IMR-90 (cell line): ENCODE results near the gene KCNQ1. TPM values are rescaled to one million over a fixed set of nuclear protein-coding genes. Genes with fewer than 3 reads are reported as not detected.
A peak's percentile ranks its signal among the peaks of the same experiment; 100 is the strongest.

Source experiments
- ATAC-seq: fragments of 200-7000 bp; cut with Tn5 transposase; 2 replicates; pipeline ENCODE4 v1.9.1; 2020; ENCODE audit warnings: low read depth, mild to moderate bottlenecking, moderate library complexity
- BruUV-seq: library from RNA; stranded (reverse); fragments of 400-500 nt; replicated peaks from 2 replicates; lab custom pipeline; 2021; lab: Mats Ljungman, UMichigan
- CTCF ChIA-PET: fragments of 300-600 bp; formaldehyde crosslinking; extraction: SDS; loops from one replicate; lab custom pipeline; 2021; ENCODE audit warnings: antibody characterized with exemption; lab: Yijun Ruan, JAX
- POLR2A ChIA-PET: fragments of 300-600 bp; sonication (Branson Sonifier 250); formaldehyde crosslinking; loops from one replicate; lab custom pipeline; 2022; ENCODE audit warnings: antibody characterized with exemption; ENCODE audit not compliant: unreplicated experiment; lab: Charles Lee
- DNase-seq: peaks from one replicate; pipeline ENCODE4 v3.0.0; 2013
- H2AFZ ChIP-seq: replicated peaks from 2 replicates; pipeline ENCODE3; 2013; ENCODE audit warnings: low read length, mild to moderate bottlenecking; ENCODE audit not compliant: poor library complexity
- H2AK5ac ChIP-seq: 2 replicates; pipeline ENCODE4 v1.6.1; 2013; ENCODE audit warnings: low read depth, low read length, inconsistent platforms
- H2AK9ac ChIP-seq: replicated peaks from 2 replicates; pipeline ENCODE3; 2013; ENCODE audit warnings: mild to moderate bottlenecking, low read depth, low read length, moderate library complexity; ENCODE audit not compliant: poor library complexity
- H2BK120ac ChIP-seq: 2 replicates; pipeline ENCODE4 v1.6.1; 2013; ENCODE audit warnings: low read depth, low read length, inconsistent platforms
- H2BK15ac ChIP-seq: 3 replicates; pipeline ENCODE4 v1.6.1; 2013; ENCODE audit warnings: low read depth, low read length, inconsistent platforms
- H2BK20ac ChIP-seq: 2 replicates; pipeline ENCODE4 v1.6.1; 2013; ENCODE audit warnings: low read depth, mild to moderate bottlenecking, inconsistent platforms, low read length, moderate library complexity
- H2BK5ac ChIP-seq: 2 replicates; pipeline ENCODE4 v1.6.1; 2013; ENCODE audit warnings: mild to moderate bottlenecking, low read depth, low read length, inconsistent platforms; ENCODE audit not compliant: poor library complexity, severe bottlenecking
- H3K14ac ChIP-seq: replicated peaks from 2 replicates; pipeline ENCODE4 v1.6.1; 2013; ENCODE audit warnings: low read depth, low read length, inconsistent platforms
- H3K18ac ChIP-seq: 2 replicates; pipeline ENCODE4 v1.6.1; 2013; ENCODE audit warnings: low read depth, low read length, control low read depth
- H3K23ac ChIP-seq: 2 replicates; pipeline ENCODE4 v1.6.1; 2013; ENCODE audit warnings: low read depth, low read length, inconsistent platforms
- H3K27ac ChIP-seq: 2 replicates; pipeline ENCODE4 v1.5.1; 2013; ENCODE audit warnings: mild to moderate bottlenecking, control low read depth, low read length; ENCODE audit not compliant: insufficient read depth
- H3K27me3 ChIP-seq: 2 replicates; pipeline ENCODE4 v1.6.1; 2013; ENCODE audit warnings: low read length; ENCODE audit not compliant: control insufficient read depth, insufficient read depth
- H3K36me3 ChIP-seq: 2 replicates; pipeline ENCODE4 v1.6.1; 2013; ENCODE audit warnings: low read length, mixed read lengths; ENCODE audit not compliant: control insufficient read depth, insufficient read depth
- H3K4ac ChIP-seq: 2 replicates; pipeline ENCODE4 v1.6.1; 2013; ENCODE audit warnings: low read depth, low read length, inconsistent platforms
- H3K4me1 ChIP-seq: 2 replicates; pipeline ENCODE4 v1.6.1; 2013; ENCODE audit warnings: low read length, mixed read lengths; ENCODE audit not compliant: control insufficient read depth, insufficient read depth
- H3K4me2 ChIP-seq: 2 replicates; pipeline ENCODE4 v1.6.1; 2013; ENCODE audit warnings: low read depth, mild to moderate bottlenecking, control low read depth, low read length, moderate library complexity
- H3K4me3 ChIP-seq: 2 replicates; pipeline ENCODE4 v1.5.1; 2013; ENCODE audit warnings: low read depth, mild to moderate bottlenecking, control low read depth, low read length, moderate library complexity; ENCODE audit not compliant: insufficient read depth
- H3K56ac ChIP-seq: 2 replicates; pipeline ENCODE4 v1.6.1; 2013; ENCODE audit warnings: low read length, inconsistent platforms; ENCODE audit not compliant: insufficient read depth; ENCODE audit errors: extremely low read depth
- H3K79me1 ChIP-seq, 2 experiments: 2 replicates each; pipeline ENCODE4 v1.6.1; 2013; ENCODE audit warnings: low read length in 2 of 2, inconsistent platforms in 1 of 2, low read depth in 1 of 2
- H3K9ac ChIP-seq: 2 replicates; pipeline ENCODE4 v1.6.1; 2013; ENCODE audit warnings: low read depth, low read length, control low read depth
- H3K9me1 ChIP-seq: 2 replicates; pipeline ENCODE4 v1.6.1; 2013; ENCODE audit warnings: low read length, inconsistent platforms; ENCODE audit not compliant: insufficient read depth
- H3K9me3 ChIP-seq: 2 replicates; pipeline ENCODE4 v1.6.1; 2013; ENCODE audit warnings: low read length; ENCODE audit not compliant: control insufficient read depth, insufficient read depth
- H4K20me1 ChIP-seq: 2 replicates; pipeline ENCODE4 v1.6.1; 2013; ENCODE audit warnings: low read length, inconsistent platforms; ENCODE audit not compliant: insufficient read depth
- H4K5ac ChIP-seq: 2 replicates; pipeline ENCODE4 v1.6.1; 2013; ENCODE audit warnings: mild to moderate bottlenecking, low read depth, low read length, control low read depth
- H4K8ac ChIP-seq, 2 experiments: 2 replicates each; pipeline ENCODE4 v1.6.1; 2013; ENCODE audit warnings: low read depth in 2 of 2, low read length in 2 of 2, control low read depth in 1 of 2, inconsistent platforms in 1 of 2
- H4K91ac ChIP-seq: 2 replicates; pipeline ENCODE4 v1.6.1; 2013; ENCODE audit warnings: low read depth, low read length, inconsistent platforms; ENCODE audit not compliant: insufficient read depth
- BHLHE40 ChIP-seq: fragments of 150-350 bp; IDR thresholded peaks from 2 replicates; pipeline ENCODE4 v1.6.1; 2016; ENCODE audit warnings: mild to moderate bottlenecking, low read depth, low read length
- CEBPB ChIP-seq: IDR thresholded peaks from 2 replicates; pipeline ENCODE4 v1.6.1; 2012; ENCODE audit warnings: low read depth, low read length, improper control_type of control experiment
- CHD1 ChIP-seq: IDR thresholded peaks from 2 replicates; pipeline ENCODE4 v1.6.1; 2012; ENCODE audit warnings: low read depth, low read length, improper control_type of control experiment
- MAFK ChIP-seq: IDR thresholded peaks from 2 replicates; pipeline ENCODE4 v1.6.1; 2012; ENCODE audit warnings: low read depth, low read length, improper control_type of control experiment
- MAZ ChIP-seq: IDR thresholded peaks from 2 replicates; pipeline ENCODE4 v1.6.1; 2012; ENCODE audit warnings: low read depth, mild to moderate bottlenecking, low read length, improper control_type of control experiment, moderate library complexity, borderline replicate concordance
- NFE2L2 ChIP-seq: fragments of 150-350 bp; IDR thresholded peaks from 2 replicates; pipeline ENCODE4 v1.6.1; 2016; ENCODE audit warnings: low read depth, mild to moderate bottlenecking, low read length
- RAD21 ChIP-seq: IDR thresholded peaks from 2 replicates; pipeline ENCODE4 v1.6.1; 2012; ENCODE audit warnings: low read length, improper control_type of control experiment
- RFX5 ChIP-seq: IDR thresholded peaks from 2 replicates; pipeline ENCODE4 v1.8.0; 2012; ENCODE audit warnings: low read depth, mild to moderate bottlenecking, low read length, moderate library complexity
- SMC3 ChIP-seq: fragments of 150-350 bp; IDR thresholded peaks from 2 replicates; pipeline ENCODE4 v1.6.1; 2016; ENCODE audit warnings: low read depth, mild to moderate bottlenecking, antibody characterized with exemption, low read length, moderate library complexity
- whole genome bisulfite sequencing, 2 experiments: methylation state at CpG; one replicate each; pipeline versions ENCODE4 v1.1.5 to v1.1.7; 2013; ENCODE audit warnings: missing lambda C conversion rate in 2 of 2; ENCODE audit not compliant: insufficient read length in 1 of 2; ENCODE audit errors: extremely low coverage in 2 of 2; 5-methylcytosine and 5-hydroxymethylcytosine counted together
- dilution Hi-C: fragments of 300-500 bp; cut with HindIII; formaldehyde crosslinking; loops from one replicate; pipeline ENCODE4 v1.14.3; 2018; ENCODE audit warnings: low sequenced_read_pairs; ENCODE audit not compliant: unreplicated experiment
- in situ Hi-C: fragments of 300-500 bp; cut with MboI; formaldehyde crosslinking; loops from 3 replicates; pipeline ENCODE4 v1.14.3; 2019; ENCODE audit warnings: low sequenced_read_pairs, inconsistent platforms, mixed read lengths
- intact Hi-C: fragments of 100-400 bp; cut with micrococcal nuclease; formaldehyde crosslinking; loops from 2 replicates; pipeline ENCODE4 v1.10.0; 2022
- polyA plus RNA-seq, 3 experiments: library from polyadenylated mRNA; depleted of rRNA; stranded (reverse); fragments of >200 nt; gene quantifications; 2 replicates each; pipeline ENCODE4 v1.2.3, GENCODE V29; 2012; ENCODE audit warnings: low replicate concordance in 1 of 3
- total RNA-seq: library from RNA; depleted of rRNA; stranded (reverse); fragments of >200 nt; gene quantifications from 2 replicates; pipeline ENCODE4 v1.2.3, GENCODE V29; 2012
- TF ChIP-seq, protein P1 (sequence below): fragments of 150-350 bp; IDR thresholded peaks from 2 replicates; pipeline ENCODE4 v1.6.1; 2016; ENCODE audit warnings: low read depth, mild to moderate bottlenecking, low read length, moderate library complexity, borderline replicate concordance
- TF ChIP-seq, protein P2 (sequence below): conservative IDR thresholded peaks from 2 replicates; pipeline ENCODE4 v1.5.1; 2012; ENCODE audit warnings: mild to moderate bottlenecking, low read depth, low read length, improper control_type of control experiment

The KCNQ1 gene
- total and polyA plus RNA-seq, 2 of the 4 experiments (the other 2 are of a cell fraction), result 0.07 TPM; not detected in 1

DNA sequence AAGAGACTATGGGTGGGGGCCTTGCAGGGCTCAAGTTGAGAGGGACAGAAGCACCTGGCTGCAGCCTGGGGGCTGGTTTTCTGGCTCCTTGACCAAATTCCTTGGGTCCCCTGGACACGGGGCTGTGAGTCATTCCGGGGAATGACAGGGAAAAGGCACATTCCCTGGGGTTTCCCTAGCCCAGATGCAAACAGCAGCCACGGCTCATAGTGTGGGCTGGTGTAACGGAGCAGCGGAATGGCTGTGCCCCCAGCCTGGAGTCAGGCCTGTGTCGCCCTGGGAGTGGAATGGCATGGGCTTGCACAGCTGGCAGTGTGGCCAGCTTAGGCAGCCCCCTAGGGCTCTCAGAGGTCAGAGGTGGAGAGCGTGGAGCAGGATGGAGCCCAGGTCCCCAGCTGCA, 332.6 kb downstream of the KCNQ1 start:
- dilution Hi-C loops (no loop called here), in situ Hi-C loops (no loop called here), intact Hi-C loops (no loop called here)
- no peaks in the 10 kb centered on the region for H3K9me1 ChIP-seq
- POLR2A ChIA-PET, result no interaction called here
- ATAC-seq, result 0 out of 2 replicates have a peak, but pooled peaks have one; percentile 16
- CTCF ChIA-PET, result no interaction called here
- H2BK20ac ChIP-seq, result no peak overlapping the region
- no peak overlapping the region for H3K9ac ChIP-seq
- TF ChIP-seq, protein P1, sequence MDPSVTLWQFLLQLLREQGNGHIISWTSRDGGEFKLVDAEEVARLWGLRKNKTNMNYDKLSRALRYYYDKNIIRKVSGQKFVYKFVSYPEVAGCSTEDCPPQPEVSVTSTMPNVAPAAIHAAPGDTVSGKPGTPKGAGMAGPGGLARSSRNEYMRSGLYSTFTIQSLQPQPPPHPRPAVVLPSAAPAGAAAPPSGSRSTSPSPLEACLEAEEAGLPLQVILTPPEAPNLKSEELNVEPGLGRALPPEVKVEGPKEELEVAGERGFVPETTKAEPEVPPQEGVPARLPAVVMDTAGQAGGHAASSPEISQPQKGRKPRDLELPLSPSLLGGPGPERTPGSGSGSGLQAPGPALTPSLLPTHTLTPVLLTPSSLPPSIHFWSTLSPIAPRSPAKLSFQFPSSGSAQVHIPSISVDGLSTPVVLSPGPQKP, result no peak
- no peak for TF ChIP-seq RFX5
- no peak for TF ChIP-seq NFE2L2
- no peak for TF ChIP-seq MAFK
- no peak for TF ChIP-seq CHD1
- no peak for TF ChIP-seq MAZ
- TF ChIP-seq RAD21, result no peak
- TF ChIP-seq, protein P2, sequence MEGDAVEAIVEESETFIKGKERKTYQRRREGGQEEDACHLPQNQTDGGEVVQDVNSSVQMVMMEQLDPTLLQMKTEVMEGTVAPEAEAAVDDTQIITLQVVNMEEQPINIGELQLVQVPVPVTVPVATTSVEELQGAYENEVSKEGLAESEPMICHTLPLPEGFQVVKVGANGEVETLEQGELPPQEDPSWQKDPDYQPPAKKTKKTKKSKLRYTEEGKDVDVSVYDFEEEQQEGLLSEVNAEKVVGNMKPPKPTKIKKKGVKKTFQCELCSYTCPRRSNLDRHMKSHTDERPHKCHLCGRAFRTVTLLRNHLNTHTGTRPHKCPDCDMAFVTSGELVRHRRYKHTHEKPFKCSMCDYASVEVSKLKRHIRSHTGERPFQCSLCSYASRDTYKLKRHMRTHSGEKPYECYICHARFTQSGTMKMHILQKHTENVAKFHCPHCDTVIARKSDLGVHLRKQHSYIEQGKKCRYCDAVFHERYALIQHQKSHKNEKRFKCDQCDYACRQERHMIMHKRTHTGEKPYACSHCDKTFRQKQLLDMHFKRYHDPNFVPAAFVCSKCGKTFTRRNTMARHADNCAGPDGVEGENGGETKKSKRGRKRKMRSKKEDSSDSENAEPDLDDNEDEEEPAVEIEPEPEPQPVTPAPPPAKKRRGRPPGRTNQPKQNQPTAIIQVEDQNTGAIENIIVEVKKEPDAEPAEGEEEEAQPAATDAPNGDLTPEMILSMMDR, result no peak
- TF ChIP-seq SMC3, result no peak
- no peak for TF ChIP-seq CEBPB
- TF ChIP-seq BHLHE40, result no peak
- H3K4me1 ChIP-seq, result peaks cover 25% of the 10 kb centered on the region
- no peak overlapping the region for H3K27ac ChIP-seq
- H4K5ac ChIP-seq, result no peak overlapping the region
- H2BK15ac ChIP-seq, result no peak overlapping the region
- no peak overlapping the region for H3K4me3 ChIP-seq
- H3K36me3 ChIP-seq, result no peaks in the 10 kb centered on the region
- H4K8ac ChIP-seq, result no peak overlapping the region
- H3K18ac ChIP-seq, result no peak overlapping the region
- WGBS, 2 experiments, result 39% methylated on average over 3 of the region's 7 CpGs; no CpG with 5 or more reads in 1 of the 2 experiments
- H3K4me2 ChIP-seq, result no peak overlapping the region
- H3K23ac ChIP-seq, result no peak overlapping the region
- H4K91ac ChIP-seq, result no peak overlapping the region
- no peak overlapping the region for H3K4ac ChIP-seq
- no TSS peak for BruUV-seq
- H2AK5ac ChIP-seq, result no peak overlapping the region
- peak; percentile 34 for DNase-seq
- H2BK5ac ChIP-seq, result no peak overlapping the region
- H3K14ac ChIP-seq, result no peak overlapping the region
- H4K20me1 ChIP-seq, result no peaks in the 10 kb centered on the region; the same call in 1 of the 2 replicates
- no peaks in the 10 kb centered on the region for H3K9me3 ChIP-seq
- H2AK9ac ChIP-seq, result no peak overlapping the region
- no peak overlapping the region for H2BK120ac ChIP-seq
- H3K56ac ChIP-seq, result no peak overlapping the region
- H3K79me1 ChIP-seq, result no peaks in the 10 kb centered on the region
- no peak overlapping the region for H2AFZ ChIP-seq
- peaks cover 6% of the 10 kb centered on the region for H3K27me3 ChIP-seq
